Dendritic cell treated with granulocyte-macrophage colony-stimulating factor and Interleukin-4, amounts not matched to agents 40 ng/mL and 50 ng/mL, for 4 days (primary cell): ENCODE results near the gene GGTLC2.
"Not testable (repeated sequence)": the region's sequence is repeated elsewhere in the genome, so short reads cannot be mapped to it uniquely, and the experiment has no call there.

Experiments
- H3K27ac Mint-ChIP-seq: one replicate; pipeline ENCODE4 v1.8.0; 2022; ENCODE audit warnings: mild to moderate bottlenecking, mixed read lengths
- H3K27me3 Mint-ChIP-seq: one replicate; pipeline ENCODE4 v1.8.0; 2022; ENCODE audit warnings: mild to moderate bottlenecking, mixed read lengths
- H3K36me3 Mint-ChIP-seq: one replicate; pipeline ENCODE4 v1.8.0; 2022; ENCODE audit warnings: low read depth, mixed read lengths
- H3K4me1 Mint-ChIP-seq: one replicate; pipeline ENCODE4 v1.8.0; 2022; ENCODE audit warnings: low read depth, mixed read lengths
- H3K4me3 Mint-ChIP-seq: one replicate; pipeline ENCODE4 v1.8.0; 2022; ENCODE audit warnings: mild to moderate bottlenecking, moderate library complexity, mixed read lengths
- H3K9me3 Mint-ChIP-seq: one replicate; pipeline ENCODE4 v1.8.0; 2022; ENCODE audit warnings: mixed read lengths
- intact Hi-C: fragments of 100-400 bp; cut with micrococcal nuclease; formaldehyde crosslinking; loops from one replicate; pipeline ENCODE4 v1.15.0; 2022

GGTLC2 gene

GRCh38 chr22:22650803-22651515 is 6.5 kb downstream of the GGTLC2 start:
- H3K9me3 Mint-ChIP-seq, H3K4me1 Mint-ChIP-seq, H3K4me3 Mint-ChIP-seq, H3K27ac Mint-ChIP-seq, intact Hi-C loops, H3K36me3 Mint-ChIP-seq, H3K27me3 Mint-ChIP-seq: not testable (repeated sequence)

- H3K27me3 Mint-ChIP-seq, H3K27ac Mint-ChIP-seq, H3K4me3 Mint-ChIP-seq, H3K36me3 Mint-ChIP-seq, intact Hi-C loops, H3K9me3 Mint-ChIP-seq, H3K4me1 Mint-ChIP-seq: not testable (repeated sequence)
These were observed 7.2 kb downstream of the GGTLC2 start for GRCh38 chr22:22651593-22651992.

GRCh38 chr22:22652102-22652501 is 7.7 kb downstream of the GGTLC2 start:
- H3K4me1 Mint-ChIP-seq, intact Hi-C loops, H3K36me3 Mint-ChIP-seq, H3K27me3 Mint-ChIP-seq, H3K9me3 Mint-ChIP-seq, H3K4me3 Mint-ChIP-seq: not testable (repeated sequence)
- H3K27ac Mint-ChIP-seq, result peak overlapping the region; percentile 41

GRCh38 chr22:22652573-22652972 is 8.2 kb downstream of the GGTLC2 start:
- intact Hi-C loops, H3K36me3 Mint-ChIP-seq, H3K9me3 Mint-ChIP-seq, H3K4me1 Mint-ChIP-seq, H3K27me3 Mint-ChIP-seq, H3K4me3 Mint-ChIP-seq: not testable (repeated sequence)
- H3K27ac Mint-ChIP-seq, result peak overlapping the region; percentile 41

GRCh38 chr22:22653677-22654381 is 9.4 kb downstream of the GGTLC2 start:
- intact Hi-C loops, H3K4me1 Mint-ChIP-seq, H3K36me3 Mint-ChIP-seq, H3K27me3 Mint-ChIP-seq, H3K9me3 Mint-ChIP-seq, H3K4me3 Mint-ChIP-seq, H3K27ac Mint-ChIP-seq: not testable (repeated sequence)

GRCh38 chr22:22655452-22656290 is 11.3 kb downstream of the GGTLC2 start:
- Mint-ChIP-seq H3K4me3 (no peak overlapping the region), H3K27me3 (peaks cover 4% of the 10 kb centered on the region), H3K4me1 (no peaks in the 10 kb centered on the region), H3K9me3 (no peaks in the 10 kb centered on the region), H3K36me3 (no peaks in the 10 kb centered on the region), H3K27ac (no peak overlapping the region)
- intact Hi-C loops, result no loop called here

GRCh38 chr22:22657712-22658111 is 13.3 kb downstream of the GGTLC2 start:
- H3K4me3 Mint-ChIP-seq, result no peak overlapping the region
- intact Hi-C loops, result no loop called here
- no peaks in the 10 kb centered on the region for H3K36me3 Mint-ChIP-seq
- H3K9me3 Mint-ChIP-seq, result no peaks in the 10 kb centered on the region
- H3K27ac Mint-ChIP-seq, result no peak overlapping the region
- no peaks in the 10 kb centered on the region for H3K27me3 Mint-ChIP-seq
- no peaks in the 10 kb centered on the region for H3K4me1 Mint-ChIP-seq

GRCh38 chr22:22661275-22661674 is 16.9 kb downstream of the GGTLC2 start:
- intact Hi-C loops, result no loop called here
- Mint-ChIP-seq H3K9me3 (no peaks in the 10 kb centered on the region), H3K4me1 (no peaks in the 10 kb centered on the region), H3K27ac (no peak overlapping the region), H3K4me3 (no peak overlapping the region), H3K36me3 (no peaks in the 10 kb centered on the region), H3K27me3 (peaks cover 2% of the 10 kb centered on the region)

- no peak overlapping the region for H3K27ac Mint-ChIP-seq
- no peaks in the 10 kb centered on the region for H3K36me3 Mint-ChIP-seq
- peaks cover 2% of the 10 kb centered on the region for H3K27me3 Mint-ChIP-seq
- H3K4me1 Mint-ChIP-seq, result no peaks in the 10 kb centered on the region
- no peaks in the 10 kb centered on the region for H3K9me3 Mint-ChIP-seq
- no peak overlapping the region for H3K4me3 Mint-ChIP-seq
- intact Hi-C loops, result no loop called here
These were observed 17.7 kb downstream of the GGTLC2 start for GRCh38 chr22:22662095-22662494.

- no peaks in the 10 kb centered on the region for H3K4me1 Mint-ChIP-seq
- intact Hi-C loops, result no loop called here
- no peak overlapping the region for H3K27ac Mint-ChIP-seq
These were observed 19.7 kb downstream of the GGTLC2 start for GRCh38 chr22:22663861-22664800.

GRCh38 chr22:22666307-22667091 is 22.1 kb downstream of the GGTLC2 start:
- H3K4me3 Mint-ChIP-seq, result no peak overlapping the region
- peaks cover 3% of the 10 kb centered on the region for H3K27me3 Mint-ChIP-seq
- H3K36me3 Mint-ChIP-seq, result no peaks in the 10 kb centered on the region
- no peaks in the 10 kb centered on the region for H3K4me1 Mint-ChIP-seq
- intact Hi-C loops, result no loop called here
- H3K27ac Mint-ChIP-seq, result no peak overlapping the region
- H3K9me3 Mint-ChIP-seq, result no peaks in the 10 kb centered on the region

More at GRCh38 chr22:22663861-22664800, 19.7 kb downstream of the GGTLC2 start:
- Mint-ChIP-seq H3K9me3 (no peaks in the 10 kb centered on the region), H3K4me3 (no peak overlapping the region), H3K27me3 (peaks cover 2% of the 10 kb centered on the region), H3K36me3 (no peaks in the 10 kb centered on the region)

- H3K9me3 Mint-ChIP-seq, result no peaks in the 10 kb centered on the region
- H3K4me1 Mint-ChIP-seq, result no peaks in the 10 kb centered on the region
- no peaks in the 10 kb centered on the region for H3K36me3 Mint-ChIP-seq
- intact Hi-C loops, result no loop called here
- no peak overlapping the region for H3K4me3 Mint-ChIP-seq
- H3K27me3 Mint-ChIP-seq, result peaks cover 6% of the 10 kb centered on the region
- H3K27ac Mint-ChIP-seq, result no peak overlapping the region
These were observed 23.8 kb downstream of the GGTLC2 start for GRCh38 chr22:22667966-22668880.
